K562 (cell line): ENCODE data around the gene EML3. TPM values are rescaled to one million over a fixed set of nuclear protein-coding genes. Genes with fewer than 3 reads are reported as not detected.
A peak's percentile ranks its signal among the peaks of the same experiment; 100 is the strongest.
"Not testable (repeated sequence)": the region's sequence is repeated elsewhere in the genome, so short reads cannot be mapped to it uniquely, and the experiment has no call there.

Experiments used
- ATAC-seq: fragments of 200-7000 bp; cut with Tn5 transposase; 3 replicates; pipeline ENCODE4 v1.9.1; 2020; ENCODE audit warnings: moderate library complexity
- BruUV-seq: library from RNA; stranded (reverse); fragments of 400-500 nt; replicated peaks from 2 replicates; lab custom pipeline; 2021; lab: Mats Ljungman, UMichigan
- CTCF ChIA-PET: fragments of 300-600 bp; formaldehyde crosslinking; extraction: SDS; loops from one replicate; lab custom pipeline; 2021; ENCODE audit warnings: low intra/inter-chr PET ratio; lab: Yijun Ruan, JAX
- POLR2A ChIA-PET: fragments of 300-600, 350-650 bp; sonication (Branson Sonifier 250); formaldehyde crosslinking; extraction: SDS; loops from one replicate; lab custom pipeline; 2021; ENCODE audit warnings: antibody characterized with exemption, inconsistent platforms; lab: Yijun Ruan, JAX
- DNase-seq, 4 experiments: peaks; one replicate each; pipeline versions ENCODE4 v3.0.0 to v3.0.0-alpha.2; 2011 to 2018; ENCODE audit warnings: low spot score in 3 of 4, mixed read lengths in 3 of 4; ENCODE audit errors: extremely low read depth in 1 of 4
- FAIRE-seq: peaks from 2 replicates; lab custom pipeline; 2011; peaks lifted over from hg19 to GRCh38; lab: Jason Lieb, UNC
- H2AFZ ChIP-seq: 2 replicates; pipeline ENCODE4 v1.6.0; 2011; ENCODE audit warnings: low read depth, low read length, control low read depth, inconsistent platforms
- H3K27ac ChIP-seq: fragments of 200-600 bp; 3 replicates; pipeline ENCODE4 v1.8.0; 2011; ENCODE audit warnings: low read depth, mild to moderate bottlenecking, control low read depth, inconsistent platforms, low read length, moderate library complexity, mixed read lengths; ENCODE audit errors: extremely low read depth
- H3K27me3 ChIP-seq, 2 experiments: fragments of 300-600 bp in 1 of 2; 2 replicates in 1 of 2; 3 replicates in 1 of 2; pipeline versions ENCODE4 v1.6.0 to v1.8.0; 2011; ENCODE audit warnings: inconsistent platforms in 2 of 2, low read length in 2 of 2, mild to moderate bottlenecking in 1 of 2, mixed read lengths in 1 of 2, moderate library complexity in 1 of 2; ENCODE audit not compliant: control insufficient read depth in 2 of 2, insufficient read depth in 2 of 2
- H3K36me3 ChIP-seq: fragments of 300-600 bp; 3 replicates; pipeline ENCODE4 v1.8.0; 2011; ENCODE audit warnings: mild to moderate bottlenecking, low read length, inconsistent platforms; ENCODE audit not compliant: control insufficient read depth, insufficient read depth
- H3K4me1 ChIP-seq, 2 experiments: fragments of 200-600 bp in 1 of 2; replicated peaks in 1 of 2; 2 replicates in 1 of 2; 3 replicates in 1 of 2; pipeline versions ENCODE4 v1.5.1 to v1.8.0; 2011; ENCODE audit warnings: inconsistent platforms in 2 of 2, low read length in 2 of 2, mild to moderate bottlenecking in 1 of 2, mixed read lengths in 1 of 2, moderate library complexity in 1 of 2; ENCODE audit not compliant: control insufficient read depth in 2 of 2, insufficient read depth in 2 of 2
- H3K4me2 ChIP-seq: 2 replicates; pipeline ENCODE4 v1.6.1; 2011; ENCODE audit warnings: low read length, control low read depth, inconsistent platforms, mixed read lengths; ENCODE audit not compliant: insufficient read depth
- H3K4me3 ChIP-seq: fragments of 200-600 bp; sonication (generic), shearing (Covaris generic); 2 replicates; pipeline ENCODE4 v1.5.1; 2016; ENCODE audit warnings: control low read depth, inconsistent platforms
- H3K79me2 ChIP-seq: fragments of 200-600 bp; 3 replicates; pipeline ENCODE4 v1.8.0; 2011; ENCODE audit warnings: low read length, inconsistent platforms; ENCODE audit not compliant: control insufficient read depth, insufficient read depth
- H3K9ac ChIP-seq, 2 experiments: 2 replicates each; pipeline versions ENCODE4 v1.6.0 to v1.6.1; 2011; ENCODE audit warnings: low read depth in 2 of 2, low read length in 2 of 2, control low read depth in 1 of 2, inconsistent platforms in 1 of 2, mild to moderate bottlenecking in 1 of 2, mixed read lengths in 1 of 2; ENCODE audit not compliant: insufficient read depth in 1 of 2
- H3K9me1 ChIP-seq: one replicate; pipeline ENCODE4 v1.6.0; 2011; ENCODE audit warnings: inconsistent platforms, mild to moderate bottlenecking, low read length, moderate library complexity; ENCODE audit not compliant: control insufficient read depth, insufficient read depth
- H3K9me3 ChIP-seq: replicated peaks from 2 replicates; pipeline ENCODE4 v1.5.1; 2011; ENCODE audit warnings: low read depth, low read length, inconsistent platforms; ENCODE audit not compliant: control insufficient read depth, insufficient read depth
- H4K20me1 ChIP-seq: replicated peaks from 2 replicates; pipeline ENCODE4 v1.6.1; 2011; ENCODE audit warnings: low read length, inconsistent platforms, mixed read lengths; ENCODE audit not compliant: control insufficient read depth, insufficient read depth
- SNIP1 ChIP-seq: fragments of 450-650 bp; IDR thresholded peaks from 2 replicates; pipeline ENCODE4 v1.7.1; 2017; ENCODE audit warnings: low read depth, mild to moderate bottlenecking
- WGBS: fragments of 100-300 bp; shearing (Covaris generic); methylation state at CpG from one replicate; pipeline ENCODE4 v1.1.6; 2016; ENCODE audit warnings: low coverage, mixed read lengths; ENCODE audit not compliant: insufficient coverage; ENCODE audit errors: missing lambda C conversion rate; 5-methylcytosine and 5-hydroxymethylcytosine counted together
- in situ Hi-C: fragments of 300-500 bp; cut with MboI; formaldehyde crosslinking; loops from 4 replicates; pipeline ENCODE4 v1.15.0; 2018; ENCODE audit warnings: inconsistent platforms, mixed read lengths
- intact Hi-C: fragments of 100-400 bp; cut with micrococcal nuclease; formaldehyde crosslinking; loops from 2 replicates; pipeline ENCODE4 v1.14.2; 2022
- polyA plus RNA-seq, 8 experiments: library from polyadenylated mRNA; depleted of rRNA in 4 of 8; stranded (reverse) in 5 of 8; unstranded in 3 of 8; fragments of >200 nt; fragmentation: Nextera tagmentation in 2 of 8; fragmentation: Illumina TruSeq in 1 of 8; extraction: Ambion mirVana in 2 of 8; extraction: Trizol in 1 of 8; gene quantifications; 2 replicates each; pipeline versions ENCODE4 v1.2.1 to v1.2.3, GENCODE V29; 2011 to 2014; ENCODE audit warnings: inconsistent platforms in 1 of 8, missing spikeins in 1 of 8
- total RNA-seq, 7 experiments: library from RNA; depleted of rRNA in 6 of 7; stranded (reverse); fragments of >200 nt in 6 of 7; fragmentation: Illumina TruSeq in 2 of 7; extraction: Trizol in 2 of 7; gene quantifications; 2 replicates each; pipeline versions ENCODE4 v1.2.1 to v1.2.3, GENCODE V29; 2011 to 2021; ENCODE audit warnings: low replicate concordance in 1 of 7
- TF ChIP-seq, protein P1 (sequence below): fragments of 200-400 bp; formaldehyde crosslinking; IDR thresholded peaks from 2 replicates; pipeline ENCODE4 v1.6.1; 2017; ENCODE audit warnings: mild to moderate bottlenecking, low read depth, low read length, moderate library complexity

Gene EML3
- total and polyA plus RNA-seq, 9 of the 15 experiments (the other 6 are each of a cell fraction or from before 2014, with no cell fraction given), result 0.32 to 90.5 (median 26.4) TPM

DNA sequence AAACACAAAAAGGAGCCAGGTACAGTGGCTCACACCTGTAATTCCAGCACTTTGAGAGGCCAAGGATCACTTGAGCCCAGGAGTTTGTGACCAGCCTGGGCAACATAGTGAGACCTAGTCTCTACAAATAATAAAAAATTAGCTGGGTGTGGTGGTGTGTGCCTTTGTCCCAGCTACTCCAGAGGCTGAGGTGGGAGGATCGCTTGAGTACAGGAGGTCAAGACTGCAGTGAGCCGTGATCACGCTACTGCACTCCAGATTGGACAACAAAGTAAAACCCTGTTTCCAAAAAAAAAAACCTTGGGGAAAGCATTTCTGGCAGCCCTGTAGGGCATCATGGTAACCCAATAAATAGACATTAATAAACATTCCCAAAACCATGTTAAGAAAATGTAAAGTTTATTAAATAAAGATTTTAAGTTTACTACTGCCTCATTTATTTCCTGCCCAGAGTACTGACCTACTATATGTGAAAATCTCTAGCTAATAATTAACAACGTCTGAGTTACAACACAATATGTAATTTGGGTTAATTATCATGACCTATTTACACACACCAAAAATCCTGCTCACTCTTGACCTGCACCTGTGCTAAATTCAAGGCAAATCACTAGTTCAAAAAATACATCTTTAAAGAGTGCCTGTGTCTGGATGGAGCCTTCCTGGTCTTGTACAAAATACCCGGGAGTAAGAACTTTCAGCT lies 47.3 kb downstream of the EML3 start:
- H3K4me1 ChIP-seq, result peaks cover 3 to 10% of the 10 kb centered on the region in 2 experiments; a peak in 2 of 5 replicates
- peaks cover 92% of the 10 kb centered on the region for H3K36me3 ChIP-seq
- ATAC-seq, result no peak
- 87% methylated on average over 5 of the region's 5 CpGs for WGBS
- no peak overlapping the region for H3K9ac ChIP-seq
- H3K27ac ChIP-seq, result 0 out of 3 replicates have a peak overlapping the region, but pooled peaks have one; percentile 34
- no TSS peak for BruUV-seq
- ChIA-PET CTCF (no interaction called here), POLR2A (interaction anchor here (0.7 to 1.9 kb wide), 9 partner anchors 7 to 141 kb away, joined by 3 to 5 read pairs (median 3); partner anchors contain the start of genes C11orf98, CSKMT and EEF1G)
- intact Hi-C loops (no loop called here), in situ Hi-C loops (no loop called here)
- no peaks in the 10 kb centered on the region for H3K27me3 ChIP-seq
- no peaks in the 10 kb centered on the region for H3K9me1 ChIP-seq
- H3K4me3 ChIP-seq, result no peak overlapping the region
- peaks cover 14% of the 10 kb centered on the region for H4K20me1 ChIP-seq
- DNase-seq, result no peak
- TF ChIP-seq, protein P1, sequence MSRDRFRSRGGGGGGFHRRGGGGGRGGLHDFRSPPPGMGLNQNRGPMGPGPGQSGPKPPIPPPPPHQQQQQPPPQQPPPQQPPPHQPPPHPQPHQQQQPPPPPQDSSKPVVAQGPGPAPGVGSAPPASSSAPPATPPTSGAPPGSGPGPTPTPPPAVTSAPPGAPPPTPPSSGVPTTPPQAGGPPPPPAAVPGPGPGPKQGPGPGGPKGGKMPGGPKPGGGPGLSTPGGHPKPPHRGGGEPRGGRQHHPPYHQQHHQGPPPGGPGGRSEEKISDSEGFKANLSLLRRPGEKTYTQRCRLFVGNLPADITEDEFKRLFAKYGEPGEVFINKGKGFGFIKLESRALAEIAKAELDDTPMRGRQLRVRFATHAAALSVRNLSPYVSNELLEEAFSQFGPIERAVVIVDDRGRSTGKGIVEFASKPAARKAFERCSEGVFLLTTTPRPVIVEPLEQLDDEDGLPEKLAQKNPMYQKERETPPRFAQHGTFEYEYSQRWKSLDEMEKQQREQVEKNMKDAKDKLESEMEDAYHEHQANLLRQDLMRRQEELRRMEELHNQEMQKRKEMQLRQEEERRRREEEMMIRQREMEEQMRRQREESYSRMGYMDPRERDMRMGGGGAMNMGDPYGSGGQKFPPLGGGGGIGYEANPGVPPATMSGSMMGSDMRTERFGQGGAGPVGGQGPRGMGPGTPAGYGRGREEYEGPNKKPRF, result no peak
- no peak for TF ChIP-seq SNIP1
- no peak overlapping the region for H2AFZ ChIP-seq
- no peaks in the 10 kb centered on the region for H3K9me3 ChIP-seq
- peaks cover 67% of the 10 kb centered on the region for H3K79me2 ChIP-seq
- H3K4me2 ChIP-seq, result no peak overlapping the region
- no peak for FAIRE-seq

DNA sequence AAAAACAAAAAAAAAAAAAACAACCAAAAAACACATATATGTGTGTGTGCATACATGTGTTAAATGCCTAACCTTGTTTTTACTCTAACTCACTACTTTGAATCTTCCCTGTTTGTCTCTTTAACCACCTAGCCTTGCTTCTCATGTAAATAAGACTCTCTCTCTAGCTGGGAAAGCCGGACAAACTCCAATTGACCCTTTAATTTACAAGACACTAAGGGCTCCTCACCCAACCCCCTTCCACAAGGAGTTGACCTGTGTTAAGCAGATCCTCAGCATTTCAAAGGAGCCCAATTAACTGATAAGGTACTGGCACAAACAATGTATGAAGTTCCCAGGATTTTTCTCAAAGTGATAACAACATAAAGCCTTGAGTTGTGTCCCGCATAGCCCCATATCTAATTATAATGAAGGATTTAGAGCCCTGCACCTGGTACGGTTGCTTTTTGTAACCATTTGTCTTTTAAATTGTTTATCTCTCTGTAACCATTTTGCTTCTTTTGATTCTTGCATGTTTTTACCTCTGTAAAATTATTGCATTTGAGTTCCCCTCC lies 50.8 kb downstream of the EML3 start:
- H3K4me1 ChIP-seq, result peaks cover 23 to 27% of the 10 kb centered on the region in 2 experiments
- WGBS, result 53% methylated on average over 3 of the region's 3 CpGs
- H3K9me1 ChIP-seq, H3K27me3 ChIP-seq, BruUV-seq, H3K9me3 ChIP-seq, H3K4me3 ChIP-seq, H2AFZ ChIP-seq, DNase-seq, ATAC-seq, in situ Hi-C loops, FAIRE-seq, H3K4me2 ChIP-seq, H3K9ac ChIP-seq, intact Hi-C loops: not testable (repeated sequence)
- H3K79me2 ChIP-seq, result peaks cover 47% of the 10 kb centered on the region
- peaks cover 12% of the 10 kb centered on the region; the same call in 1 of the 2 replicates for H4K20me1 ChIP-seq
- H3K27ac ChIP-seq, result peak overlapping the region; percentile 50; the same call in 2 of the 3 replicates
- peaks cover 91% of the 10 kb centered on the region for H3K36me3 ChIP-seq
- ChIA-PET CTCF (interaction anchor here (0.7 to 3.9 kb wide), 2 partner anchors 16 to 166 kb away, joined by 3 to 48 read pairs; no protein-coding TSS in a partner anchor), POLR2A (interaction anchor here (0.6 to 3.1 kb wide), 6 partner anchors 8 to 143 kb away, joined by 3 to 15 read pairs (median 6); partner anchors contain the start of gene EEF1G)
